GM18909 (cell line): ENCODE results near the gene BDH1.
A peak's percentile ranks its signal among the peaks of the same experiment; 100 is the strongest.
"Not testable (repeated sequence)": the region's sequence is repeated elsewhere in the genome, so short reads cannot be mapped to it uniquely, and the experiment has no call there.

ENCODE experiments used
- ATAC-seq: cut with Tn5 transposase; IDR thresholded peaks from one replicate; pipeline ENCODE4 v1.9.1; 2021; ENCODE audit warnings: mild to moderate bottlenecking; ENCODE audit not compliant: unreplicated experiment, poor library complexity

The BDH1 gene

GRCh38 chr3:197555281-197556261, at the start of gene BDH1:
BDH1 (minus strand) TSS chr3:197555968; CDS start chr3:197546443, 9,525 bp downstream.
- ATAC-seq: peak; percentile 40

- no peak for ATAC-seq
Measured at GRCh38 chr3:197603317-197603933, 47.7 kb upstream of the BDH1 start.

- ATAC-seq: not testable (repeated sequence)
Measured at GRCh38 chr3:197602351-197602750, 46.6 kb upstream of the BDH1 start.

GRCh38 chr3:197601566-197601840, 45.7 kb upstream of the BDH1 start:
- ATAC-seq: not testable (repeated sequence)

- ATAC-seq: no peak
Measured at GRCh38 chr3:197600796-197601565, 45.2 kb upstream of the BDH1 start.

GRCh38 chr3:197599089-197599765, 43.5 kb upstream of the BDH1 start:
- ATAC-seq: peak; percentile 74

- no peak for ATAC-seq
Measured at GRCh38 chr3:197598404-197598980, 42.7 kb upstream of the BDH1 start.

- ATAC-seq: no peak
Measured at GRCh38 chr3:197597335-197597734, 41.6 kb upstream of the BDH1 start.

GRCh38 chr3:197595470-197596185, 39.9 kb upstream of the BDH1 start:
- no peak for ATAC-seq

GRCh38 chr3:197593046-197593380, 37.2 kb upstream of the BDH1 start:
- ATAC-seq: no peak

GRCh38 chr3:197592361-197593045, 36.7 kb upstream of the BDH1 start:
- ATAC-seq: no peak

GRCh38 chr3:197591816-197592215, 36.0 kb upstream of the BDH1 start:
- no peak for ATAC-seq

GRCh38 chr3:197590313-197590962, 34.7 kb upstream of the BDH1 start:
- ATAC-seq: no peak

- ATAC-seq: no peak
Measured at GRCh38 chr3:197589545-197589944, 33.8 kb upstream of the BDH1 start.

- not testable (repeated sequence) for ATAC-seq
Measured at GRCh38 chr3:197586768-197587167, 31.0 kb upstream of the BDH1 start.

GRCh38 chr3:197586181-197586580, 30.4 kb upstream of the BDH1 start:
- no peak for ATAC-seq

GRCh38 chr3:197584733-197585132, 29.0 kb upstream of the BDH1 start:
- ATAC-seq: no peak

- ATAC-seq: no peak
Measured at GRCh38 chr3:197583371-197583770, 27.6 kb upstream of the BDH1 start.
